Erythroblast (primary cell): ENCODE data around the gene AGAP6.
"Not testable (repeated sequence)": the region's sequence is repeated elsewhere in the genome, so short reads cannot be mapped to it uniquely, and the experiment has no call there.

Experiments
- GATA1 ChIP-seq: IDR thresholded peaks from 2 replicates; pipeline ENCODE4 v1.6.1; 2011; ENCODE audit warnings: low read depth, mild to moderate bottlenecking, control low read depth, low read length, moderate library complexity
- POLR2A ChIP-seq: IDR thresholded peaks from 2 replicates; pipeline ENCODE4 v1.6.1; 2011; ENCODE audit warnings: mild to moderate bottlenecking, low read length

DNA sequence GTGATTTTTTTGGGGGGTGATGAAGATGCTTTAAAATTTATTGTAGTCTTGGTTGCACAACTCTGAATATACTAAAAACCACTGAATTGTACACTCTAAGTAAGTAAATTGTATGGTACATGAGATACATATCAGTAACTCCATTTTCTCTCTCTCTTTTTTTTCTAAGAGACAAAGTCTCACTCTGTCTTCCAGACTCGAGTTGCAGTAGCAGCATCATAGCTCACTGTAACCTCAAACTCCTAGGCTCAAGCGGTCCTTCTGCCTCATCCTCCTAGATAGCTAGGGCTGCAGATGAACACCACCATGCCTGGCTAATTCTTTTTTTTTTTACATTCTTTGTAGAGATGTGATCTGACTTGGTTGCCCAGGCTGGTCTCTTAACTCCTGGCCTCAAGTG lies 39.5 kb upstream of the AGAP6 start:
- TF ChIP-seq GATA1, POLR2A: not testable (repeated sequence)
